GM23338 (cell line): Measurements from ENCODE around the gene SPNS3. TPM values are rescaled to one million over a fixed set of nuclear protein-coding genes. Genes with fewer than 3 reads are reported as not detected.

Source experiments
- ATAC-seq: fragments of 200-7000 bp; cut with Tn5 transposase; 3 replicates; pipeline ENCODE4 v1.9.1; 2020
- DNase-seq: peaks from one replicate; pipeline ENCODE4 v3.0.0-alpha.2; 2015; ENCODE audit warnings: low spot score
- H2AFZ ChIP-seq: fragments of 200-600 bp; sonication (generic); 2 replicates; pipeline ENCODE4 v1.8.0; 2016; ENCODE audit warnings: antibody characterized with exemption, mild to moderate bottlenecking, moderate library complexity
- H3F3A ChIP-seq: fragments of 200-600 bp; sonication (generic); replicated peaks from 2 replicates; pipeline ENCODE4 v1.8.0; 2017; ENCODE audit warnings: antibody characterized with exemption, mixed run types, low read depth
- H3K27ac ChIP-seq: fragments of 200-600 bp; sonication (generic); 2 replicates; pipeline ENCODE4 v1.6.1; 2016; ENCODE audit warnings: low read depth
- H3K27me3 ChIP-seq: fragments of 200-600 bp; sonication (generic); 2 replicates; pipeline ENCODE4 v1.8.0; 2016; ENCODE audit warnings: mild to moderate bottlenecking, mixed run types, moderate library complexity; ENCODE audit not compliant: insufficient read depth
- H3K36me3 ChIP-seq: fragments of 200-600 bp; sonication (generic); 2 replicates; pipeline ENCODE4 v1.8.0; 2016; ENCODE audit warnings: mild to moderate bottlenecking; ENCODE audit not compliant: insufficient read depth
- H3K4me1 ChIP-seq: fragments of 200-600 bp; sonication (generic); 2 replicates; pipeline ENCODE4 v1.8.0; 2016; ENCODE audit warnings: mild to moderate bottlenecking, moderate library complexity; ENCODE audit not compliant: insufficient read depth
- H3K4me2 ChIP-seq: fragments of 200-600 bp; sonication (generic); 2 replicates; pipeline ENCODE4 v1.7.1; 2017; ENCODE audit warnings: mixed run types
- H3K4me3 ChIP-seq: fragments of 200-600 bp; sonication (generic); 2 replicates; pipeline ENCODE4 v1.6.1; 2016; ENCODE audit warnings: mixed run types
- H3K79me2 ChIP-seq: fragments of 200-600 bp; sonication (generic); replicated peaks from 2 replicates; pipeline ENCODE4 v1.8.0; 2017; ENCODE audit warnings: mild to moderate bottlenecking; ENCODE audit not compliant: insufficient read depth
- H3K9me2 ChIP-seq: fragments of 200-600 bp; sonication (generic); 2 replicates; pipeline ENCODE4 v1.8.0; 2017; ENCODE audit not compliant: insufficient read depth
- H4K20me1 ChIP-seq: fragments of 200-600 bp; sonication (generic); replicated peaks from 2 replicates; pipeline ENCODE4 v1.8.0; 2017; ENCODE audit warnings: mild to moderate bottlenecking; ENCODE audit not compliant: insufficient read depth
- H3K27ac Mint-ChIP-seq: 2 replicates; pipeline ENCODE4 v1.8.0; 2020; ENCODE audit warnings: inconsistent platforms, mild to moderate bottlenecking, moderate library complexity, mixed read lengths
- H3K27me3 Mint-ChIP-seq: 3 replicates; pipeline ENCODE4 v1.8.0; 2022; ENCODE audit warnings: low read depth, mild to moderate bottlenecking, moderate library complexity, mixed read lengths, inconsistent platforms; ENCODE audit not compliant: insufficient read depth, poor library complexity
- H3K36me3 Mint-ChIP-seq: 3 replicates; pipeline ENCODE4 v1.8.0; 2021; ENCODE audit warnings: low read depth, mild to moderate bottlenecking, inconsistent platforms, moderate library complexity, mixed read lengths
- H3K4me1 Mint-ChIP-seq: 3 replicates; pipeline ENCODE4 v1.8.0; 2020; ENCODE audit warnings: mild to moderate bottlenecking, inconsistent platforms, mixed read lengths
- H3K4me3 Mint-ChIP-seq: 3 replicates; pipeline ENCODE4 v1.8.0; 2021; ENCODE audit warnings: moderate library complexity, mild to moderate bottlenecking, inconsistent platforms, mixed read lengths
- H3K9me3 Mint-ChIP-seq: 3 replicates; pipeline ENCODE4 v1.8.0; 2020; ENCODE audit warnings: moderate library complexity, mild to moderate bottlenecking, inconsistent platforms, mixed read lengths
- CREB1 ChIP-seq: fragments of 250-450 bp; sonication (Bioruptor Pico); IDR thresholded peaks from 2 replicates; pipeline ENCODE4 v1.5.0; 2020; ENCODE audit warnings: low read depth, mild to moderate bottlenecking, moderate library complexity
- CTCF ChIP-seq, 2 experiments: fragments of 200-600 bp in 1 of 2; sonication (generic) in 1 of 2; conservative IDR thresholded peaks; 2 replicates each; pipeline versions ENCODE4 v1.5.1 to v1.6.1; 2016 to 2017; ENCODE audit warnings: antibody characterized with exemption in 2 of 2, low read depth in 2 of 2, mild to moderate bottlenecking in 2 of 2, moderate library complexity in 1 of 2
- EZH2 ChIP-seq: fragments of 200-600 bp; sonication (generic); IDR thresholded peaks from one replicate; pipeline ENCODE4 v1.8.0; 2017; ENCODE audit warnings: antibody characterized with exemption, mild to moderate bottlenecking, low read depth; ENCODE audit not compliant: unreplicated experiment
- JUNB ChIP-seq: IDR thresholded peaks from one replicate; pipeline ENCODE4 v1.6.1; 2016; ENCODE audit warnings: antibody characterized with exemption; ENCODE audit not compliant: unreplicated experiment
- NANOG ChIP-seq: IDR thresholded peaks from 2 replicates; pipeline ENCODE4 v1.6.1; 2016; ENCODE audit warnings: antibody characterized with exemption, borderline replicate concordance
- REST ChIP-seq: IDR thresholded peaks from one replicate; pipeline ENCODE4 v1.6.1; 2018; ENCODE audit warnings: antibody characterized with exemption; ENCODE audit not compliant: unreplicated experiment
- STAT1 ChIP-seq: IDR thresholded peaks from one replicate; pipeline ENCODE4 v1.6.1; 2016; ENCODE audit warnings: antibody characterized with exemption; ENCODE audit not compliant: unreplicated experiment
- ZNF331 ChIP-seq: fragments of 250-450 bp; sonication (Bioruptor Pico); IDR thresholded peaks from 2 replicates; pipeline ENCODE4 v1.5.0; 2020; ENCODE audit warnings: low read depth, mild to moderate bottlenecking, moderate library complexity
- ZNF462 ChIP-seq: fragments of 250-450 bp; sonication (Bioruptor Pico); IDR thresholded peaks from 2 replicates; pipeline ENCODE4 v1.5.0; 2020; ENCODE audit warnings: mild to moderate bottlenecking, moderate library complexity
- polyA plus RNA-seq: library from polyadenylated mRNA; unstranded; fragments of >200 nt; fragmentation: Nextera tagmentation; extraction: Ambion mirVana; gene quantifications from 2 replicates; pipeline ENCODE4 v1.2.1, GENCODE V29; 2016
- total RNA-seq: library from RNA; depleted of rRNA; stranded (reverse); fragments of >200 nt; shearing (Covaris generic); gene quantifications from 2 replicates; pipeline ENCODE4 v1.2.3, GENCODE V29; 2014

SPNS3 gene
- total and polyA plus RNA-seq, 2 experiments from 2014 or later = not detected

- no peak overlapping the region for H3K4me3 Mint-ChIP-seq
- H3K27ac Mint-ChIP-seq = no peak overlapping the region
- no peak overlapping the region for H3K4me3 ChIP-seq
- no peaks in the 10 kb centered on the region for H3K36me3 Mint-ChIP-seq
- no peak overlapping the region for H3K27ac ChIP-seq
- H3K4me2 ChIP-seq = no peak overlapping the region
- no peak for ATAC-seq
- no peaks in the 10 kb centered on the region for H3F3A ChIP-seq
- H2AFZ ChIP-seq = no peak overlapping the region
- peaks cover 8% of the 10 kb centered on the region for H3K27me3 Mint-ChIP-seq
- H3K4me1 ChIP-seq = no peaks in the 10 kb centered on the region
- no peaks in the 10 kb centered on the region for H3K27me3 ChIP-seq
- no peaks in the 10 kb centered on the region for H3K9me2 ChIP-seq
- H3K36me3 ChIP-seq = no peaks in the 10 kb centered on the region
- DNase-seq = no peak
- no peaks in the 10 kb centered on the region for H3K9me3 Mint-ChIP-seq
- TF ChIP-seq EZH2 (no peak), CREB1 (no peak), ZNF462 (no peak), CTCF (conservative IDR thresholded peaks at IDR 0.05; ENCODE audit: low read depth in 2 of 2) (no peak), NANOG (no peak), STAT1 (no peak), REST (no peak), JUNB (no peak), ZNF331 (CRISPR knock-in tag) (no peak)
- H4K20me1 ChIP-seq = no peaks in the 10 kb centered on the region
- H3K79me2 ChIP-seq = no peaks in the 10 kb centered on the region
- no peaks in the 10 kb centered on the region; the same call in 2 of the 3 replicates for H3K4me1 Mint-ChIP-seq
Measured at GRCh38 chr17:4474093-4474492, 40.4 kb downstream of the SPNS3 start.
